Measurements from ENCODE around the gene PKP2.
"Not testable (repeated sequence)": the region's sequence is repeated elsewhere in the genome, so short reads cannot be mapped to it uniquely, and the experiment has no call there.

The PKP2 gene

DNA sequence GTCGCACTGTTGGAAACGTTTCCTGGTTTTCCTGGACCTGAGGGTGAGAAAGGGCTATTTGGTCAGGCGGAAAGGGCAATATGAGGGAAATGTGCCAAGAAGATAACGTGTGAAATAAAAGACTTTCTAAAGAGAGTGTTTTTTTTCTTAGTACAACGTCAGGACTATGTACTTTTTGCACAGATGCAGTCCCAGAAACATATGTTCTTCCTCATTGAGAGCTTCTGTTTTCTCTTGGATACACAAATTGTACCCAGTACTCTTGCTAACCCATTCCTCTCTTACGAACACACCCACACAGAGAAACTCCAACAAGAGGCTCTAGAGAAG is 669 bp upstream of the PKP2 start:
- DNase-seq, result no peak

DNA sequence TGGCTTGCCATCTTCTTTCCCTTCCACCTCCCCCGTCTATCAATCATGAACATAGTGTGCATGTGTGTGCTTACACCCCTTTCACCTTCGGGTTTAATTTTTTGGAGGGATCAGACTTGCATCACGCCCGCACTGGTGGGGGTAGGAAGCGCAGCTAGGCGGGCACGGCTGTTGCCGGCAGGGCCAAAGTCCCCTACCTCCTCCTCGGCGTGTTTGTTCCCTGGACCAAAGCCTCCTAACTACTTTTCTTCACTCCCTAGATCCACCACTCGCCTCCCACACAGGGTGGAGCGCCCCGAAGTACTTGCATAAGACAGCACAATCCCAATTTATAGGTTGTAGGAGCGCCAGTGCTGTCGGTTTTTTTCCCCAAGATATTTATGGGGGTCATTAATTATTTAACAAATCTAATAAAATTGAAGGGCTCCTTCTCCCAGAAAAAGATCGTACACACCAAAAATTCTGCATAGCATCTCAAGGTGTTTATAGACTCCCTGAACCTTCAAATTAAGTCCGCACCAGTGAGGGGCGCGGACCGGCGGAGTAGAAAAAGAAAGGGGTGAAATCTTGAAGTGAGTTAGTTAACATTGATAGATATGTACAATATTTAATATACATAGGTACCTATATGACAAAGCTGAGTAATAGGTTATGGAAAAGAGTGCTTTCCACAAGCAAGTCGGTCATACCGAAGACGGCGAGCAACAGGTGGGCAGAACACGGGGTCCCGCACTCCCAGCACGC is 717 bp downstream of the PKP2 start:
- DNase-seq, result peak in 1 of 56 donors; percentile 4

DNA sequence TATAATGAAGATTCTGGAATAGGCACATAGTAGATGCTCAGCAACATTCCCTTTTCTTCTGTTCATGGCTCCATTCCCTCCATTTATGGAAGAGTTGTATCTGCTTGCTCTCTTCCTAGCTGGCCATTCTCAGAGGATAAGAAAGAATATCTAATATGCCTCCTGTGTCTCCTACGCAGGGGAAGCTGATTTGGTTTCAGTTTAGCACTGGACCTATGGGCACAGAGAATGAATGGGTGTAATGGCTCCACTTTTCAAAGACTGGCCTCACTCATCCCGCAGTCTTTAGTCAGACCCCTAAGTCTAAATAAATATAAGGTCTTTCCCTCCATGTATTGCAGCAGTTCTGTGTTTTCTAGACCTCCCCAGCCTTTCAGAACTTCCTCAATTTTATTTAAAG is 2.0 kb downstream of the PKP2 start:
- no peak for DNase-seq

DNA sequence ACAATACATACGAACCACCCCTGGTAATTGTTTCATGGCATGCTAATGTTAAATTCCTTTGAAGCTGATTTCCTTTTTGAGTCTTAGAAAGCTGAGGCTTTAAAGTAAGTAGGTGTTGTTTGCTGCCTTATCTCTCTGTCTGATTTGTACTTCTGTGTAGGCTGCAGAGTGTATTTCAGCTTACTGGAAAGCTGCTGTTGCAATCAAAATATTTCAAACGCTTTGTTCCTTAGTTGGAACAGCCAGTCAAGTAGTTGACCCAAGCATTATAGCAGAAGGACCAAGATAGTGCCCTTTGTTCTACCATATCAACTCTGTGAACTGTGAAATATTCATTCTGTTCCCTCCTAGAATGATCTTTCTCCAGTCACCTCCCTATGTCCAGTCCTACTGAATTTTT is 3.1 kb downstream of the PKP2 start:
- DNase-seq, result no peak

DNA sequence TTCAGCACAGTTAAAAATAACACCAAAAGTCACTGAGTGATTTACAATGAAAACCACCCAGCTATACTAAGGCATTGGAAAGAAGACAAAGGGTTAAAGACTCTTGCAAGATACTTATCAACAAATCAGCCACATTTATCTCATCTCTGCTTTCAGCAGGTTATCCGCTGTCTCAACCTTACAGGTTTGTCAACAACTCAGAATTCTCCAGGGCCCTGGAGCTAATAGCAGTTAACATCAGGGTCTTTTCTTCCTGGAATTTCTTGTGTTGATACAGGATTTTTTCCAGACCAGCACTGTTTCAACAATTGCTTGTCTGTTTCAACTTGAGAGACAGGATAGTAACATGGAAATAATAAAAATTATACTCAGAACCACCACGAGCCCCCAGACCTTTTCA is 3.5 kb downstream of the PKP2 start:
- no peak for DNase-seq

DNA sequence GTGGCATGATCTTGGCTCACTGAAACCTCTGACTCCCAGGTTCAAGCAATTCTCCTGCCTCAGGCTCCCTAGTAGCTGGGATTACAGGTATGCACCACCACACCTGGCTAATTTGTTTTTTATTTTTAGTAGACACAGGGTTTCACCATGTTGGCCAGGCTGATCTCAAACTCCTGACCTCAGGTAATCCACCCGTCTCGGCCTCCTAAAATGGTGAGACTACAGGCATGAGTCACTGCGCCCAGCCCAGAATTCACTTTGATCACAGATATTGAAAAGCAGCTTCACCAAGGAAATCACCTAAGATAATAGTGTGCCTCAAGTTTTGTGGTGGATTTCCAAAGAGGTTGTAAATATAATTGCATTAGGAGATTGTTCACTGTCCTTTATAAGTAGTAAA is 4.2 kb downstream of the PKP2 start:
- DNase-seq, result not testable (repeated sequence)

DNA sequence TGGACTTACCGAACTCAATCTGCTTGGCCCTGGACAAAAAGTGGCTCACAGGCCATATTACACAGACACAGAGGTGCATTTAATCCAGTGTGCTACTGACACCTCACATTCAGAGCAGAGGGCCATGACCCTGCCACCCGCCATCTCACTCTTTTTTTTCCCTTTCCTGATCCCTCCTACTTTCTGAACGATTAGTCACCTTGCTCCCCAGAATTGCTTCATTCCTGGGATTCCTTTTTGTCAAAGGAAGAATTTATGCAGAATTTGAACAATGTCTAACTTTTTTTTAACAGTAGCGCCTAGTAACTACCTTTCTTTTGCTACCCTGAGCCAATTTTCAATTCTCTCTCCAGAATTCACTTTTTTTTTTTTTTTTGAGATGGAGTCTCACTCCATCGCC is 4.6 kb downstream of the PKP2 start:
- DNase-seq, result no peak

DNA sequence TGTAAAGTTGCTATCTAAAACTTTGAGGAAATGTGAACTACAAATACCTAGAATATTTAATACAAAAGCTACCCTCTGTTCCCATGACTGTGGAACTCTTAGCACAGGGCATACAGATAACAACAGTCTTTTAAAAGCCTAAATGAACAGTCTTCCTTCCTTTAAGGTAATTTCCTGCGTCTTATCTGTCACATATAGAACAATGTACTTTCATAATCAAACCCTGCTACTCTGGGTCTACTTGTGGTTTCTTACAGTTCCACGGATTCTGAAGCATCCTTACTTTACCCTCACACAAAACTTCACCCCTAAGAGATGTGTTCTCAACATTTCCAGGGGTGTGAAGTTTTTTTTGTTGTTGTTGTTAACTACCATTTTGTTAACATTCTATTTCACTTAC is 5.1 kb downstream of the PKP2 start:
- DNase-seq, result no peak

DNA sequence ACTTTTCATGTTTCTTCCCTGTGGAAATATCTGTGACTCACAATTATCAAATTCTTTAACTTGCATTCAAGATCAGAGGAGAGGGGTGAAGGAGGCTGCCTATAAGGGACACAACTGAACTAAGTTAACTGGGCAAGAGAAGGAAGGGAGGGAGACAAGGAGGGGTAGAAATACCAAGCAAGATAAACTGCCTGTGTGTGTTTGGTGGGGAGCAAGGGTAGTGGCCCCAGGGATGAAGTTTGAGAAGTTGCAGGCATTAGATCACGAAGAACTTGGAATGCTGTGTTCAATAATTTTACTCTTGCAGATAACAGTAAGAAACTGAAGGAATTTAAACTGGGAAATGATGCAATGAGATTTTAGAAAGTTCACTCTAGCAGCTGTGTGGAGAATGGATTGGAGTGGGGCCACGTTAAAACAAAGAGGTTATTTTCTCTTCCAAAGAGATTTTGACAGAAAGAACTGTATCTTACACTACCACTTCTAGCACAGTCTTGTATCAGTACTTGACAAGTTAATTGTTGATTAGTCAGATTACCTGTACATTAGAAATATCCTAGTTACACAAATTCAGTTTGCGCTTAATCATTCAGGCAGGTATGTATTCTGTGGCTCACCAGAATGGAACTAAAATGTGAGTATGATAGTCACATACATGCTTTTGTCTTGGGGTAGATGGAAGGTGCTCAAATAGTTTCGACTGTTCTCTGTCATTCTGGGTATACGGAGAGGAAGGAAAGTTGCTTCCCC is 7.4 kb downstream of the PKP2 start:
- DNase-seq, result no peak

DNA sequence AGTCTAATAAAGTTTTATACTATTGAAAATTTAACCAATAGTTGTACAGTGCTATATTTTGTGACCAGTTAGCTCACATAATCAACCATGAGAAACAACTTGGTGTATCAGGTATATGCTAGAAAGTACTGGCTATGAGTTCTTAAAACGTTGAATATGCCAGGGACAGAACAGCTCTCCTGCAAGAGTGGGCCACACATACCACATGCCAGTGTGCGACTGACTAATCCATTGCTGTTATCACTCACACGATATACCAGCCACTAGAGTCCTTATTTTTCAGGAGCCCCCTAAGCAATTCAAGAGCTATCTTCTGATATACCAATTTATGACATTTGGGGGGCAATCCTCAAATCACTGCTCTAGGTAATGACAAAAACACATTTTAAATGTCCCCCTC is 9.5 kb downstream of the PKP2 start:
- DNase-seq, result no peak

DNA sequence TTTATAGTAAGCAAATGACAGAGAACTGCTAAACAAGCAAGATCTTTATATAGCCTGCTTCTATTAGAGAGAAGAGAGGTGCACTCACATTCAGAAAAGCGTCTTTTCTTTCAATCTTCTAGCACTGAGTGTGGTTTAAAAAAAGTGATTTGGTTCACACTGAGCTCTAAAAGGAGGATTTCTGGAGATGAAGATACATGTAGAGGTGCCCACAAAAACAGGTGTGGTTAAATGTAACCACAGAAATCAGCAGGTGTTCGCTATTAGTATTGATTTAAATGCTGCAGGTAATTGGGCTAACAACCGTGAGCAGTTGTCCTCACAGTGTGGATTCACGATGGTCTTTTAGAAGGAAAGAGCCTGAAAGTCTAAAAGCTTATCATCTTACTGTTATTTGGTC is 10.7 kb downstream of the PKP2 start:
- DNase-seq, result no peak

DNA sequence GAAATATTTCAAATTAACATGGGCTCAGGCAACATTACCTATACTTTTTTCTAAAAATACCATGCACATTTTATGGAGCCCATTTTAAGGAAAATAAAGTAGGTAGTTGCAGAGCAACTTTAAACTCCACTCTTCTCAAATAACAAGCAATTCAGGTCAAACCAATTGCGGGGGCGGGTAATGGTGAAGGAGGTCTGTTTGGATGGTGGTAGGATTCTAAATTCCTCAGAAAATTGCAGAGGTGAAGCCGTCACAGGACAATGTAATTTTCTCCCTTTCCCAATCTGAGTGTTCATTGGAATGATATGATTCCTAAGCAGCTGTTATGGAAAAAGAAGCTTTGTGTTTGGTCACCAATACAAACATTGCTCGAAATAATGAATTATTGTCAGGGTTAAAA is 11.6 kb downstream of the PKP2 start:
- DNase-seq, result no peak

DNA sequence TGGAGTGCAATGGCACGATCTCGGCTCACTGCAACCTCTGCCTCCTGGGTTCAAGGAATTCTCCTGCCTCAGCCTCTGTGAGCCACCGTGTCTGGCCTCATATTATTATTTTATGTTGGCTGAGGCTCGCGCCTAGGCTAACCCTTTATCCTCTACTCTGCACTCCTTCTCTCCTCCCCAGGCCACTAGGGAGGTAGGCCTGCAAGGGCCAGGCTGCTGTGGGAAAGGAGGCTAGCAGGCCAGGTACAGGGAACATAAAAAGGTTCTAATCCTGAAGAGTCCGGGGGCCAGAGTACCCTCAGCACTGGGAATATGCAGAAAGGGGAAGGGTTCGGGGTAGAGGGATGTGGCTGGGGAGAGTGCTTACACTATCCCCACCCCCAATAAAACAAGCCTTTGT is 14.9 kb downstream of the PKP2 start:
- no peak for DNase-seq

DNA sequence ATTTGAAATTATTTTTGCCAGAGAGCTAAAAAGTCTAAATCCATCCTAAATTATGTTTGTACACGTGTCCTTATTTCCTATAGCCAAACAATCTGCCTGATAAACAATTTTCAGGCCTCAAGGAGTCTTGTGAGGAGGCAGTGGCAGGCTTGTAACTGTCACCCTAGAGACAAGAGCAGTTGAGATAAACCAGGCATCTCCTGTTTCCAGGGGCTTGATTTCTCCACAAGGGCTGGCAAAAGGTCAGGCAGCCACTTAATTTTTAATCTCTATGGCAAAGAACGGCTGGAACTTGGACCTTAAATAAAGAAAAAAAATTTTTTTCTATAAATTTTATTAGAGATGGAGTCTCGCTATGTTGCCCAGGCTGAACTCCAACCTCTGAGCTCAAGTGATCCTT is 15.5 kb downstream of the PKP2 start:
- DNase-seq, result no peak

DNA sequence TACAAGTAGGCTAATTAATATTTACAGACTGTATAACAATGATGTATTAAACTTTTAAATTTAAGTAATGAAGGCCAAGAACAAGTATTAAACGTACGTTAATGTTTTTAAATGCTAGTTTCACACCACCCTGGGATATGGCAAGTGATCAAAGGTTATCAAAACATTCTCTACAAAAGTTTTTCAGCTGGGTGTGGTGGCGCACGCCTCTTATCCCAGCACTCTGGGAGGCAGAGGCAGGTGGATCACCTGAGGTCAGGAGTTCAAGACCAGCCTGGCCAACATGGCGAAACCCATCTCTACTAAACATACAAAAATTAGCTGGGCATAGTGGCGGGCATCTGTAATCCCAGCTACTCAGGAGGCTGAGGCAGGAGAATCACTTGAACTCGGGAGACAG is 17.5 kb downstream of the PKP2 start:
- DNase-seq, result not testable (repeated sequence)

DNA sequence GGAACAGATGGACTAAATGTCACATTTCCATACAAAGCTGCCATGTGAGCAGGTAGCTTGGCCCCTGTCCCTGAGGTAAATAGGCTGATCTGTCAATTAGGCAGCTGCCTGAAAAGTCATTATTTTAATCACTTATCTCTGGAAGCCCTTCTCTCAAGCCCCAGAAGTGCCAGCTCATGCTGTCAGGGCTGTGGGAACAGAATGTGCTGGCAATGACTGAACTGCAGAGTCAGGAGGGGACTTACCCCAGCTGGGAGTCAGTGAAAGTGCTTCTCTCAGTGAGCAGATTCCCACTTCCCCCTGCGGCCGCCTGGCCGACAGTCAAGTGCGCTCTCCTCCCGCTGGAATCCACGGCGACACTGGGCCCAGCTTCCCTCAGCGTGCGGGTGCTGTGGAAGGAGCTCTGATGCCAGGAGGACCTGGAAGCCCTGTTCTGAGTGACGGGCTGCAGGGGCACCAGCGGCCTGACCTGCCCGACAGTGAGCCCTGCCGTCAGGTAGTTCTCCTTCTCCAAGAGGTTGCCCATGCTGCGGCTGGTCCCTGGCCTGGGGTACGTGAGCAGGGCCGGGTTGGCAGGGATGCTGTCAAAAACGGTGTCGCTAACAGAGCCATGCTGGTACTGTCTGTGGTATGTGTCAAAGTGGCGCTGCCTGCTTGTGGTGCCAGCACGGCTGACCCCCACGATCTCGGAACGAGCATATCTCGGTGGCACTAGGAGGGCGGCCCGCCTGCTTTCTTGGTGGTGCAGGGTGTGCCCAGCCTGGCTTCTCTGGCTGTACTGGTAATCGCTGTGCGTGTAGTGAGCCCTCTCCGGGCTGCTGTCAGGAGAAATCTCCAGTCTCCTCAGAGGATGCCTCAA is 18.7 kb downstream of the PKP2 start:
- DNase-seq, result peak in 14 of 56 donors; percentile 4 to 47 (median 16)

DNA sequence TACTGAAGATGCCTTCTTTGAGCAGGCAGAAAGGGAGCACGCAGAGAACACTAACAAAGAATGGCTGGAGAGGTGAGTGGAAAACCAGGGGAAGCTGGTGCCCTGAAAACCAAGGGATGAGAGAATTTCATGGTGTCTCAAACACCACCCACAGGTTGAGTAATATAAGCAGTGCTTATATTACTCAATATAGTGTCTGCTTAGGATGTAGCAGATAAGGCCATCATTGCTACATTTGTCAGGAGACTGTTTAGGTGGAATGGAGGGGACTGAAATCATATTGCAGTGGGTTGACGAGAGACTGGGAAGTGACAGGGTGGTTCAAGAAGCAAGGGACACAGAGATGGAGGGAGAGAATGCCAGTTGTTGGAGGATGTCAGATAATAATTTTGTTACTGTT is 20.6 kb downstream of the PKP2 start:
- DNase-seq, result no peak

DNA sequence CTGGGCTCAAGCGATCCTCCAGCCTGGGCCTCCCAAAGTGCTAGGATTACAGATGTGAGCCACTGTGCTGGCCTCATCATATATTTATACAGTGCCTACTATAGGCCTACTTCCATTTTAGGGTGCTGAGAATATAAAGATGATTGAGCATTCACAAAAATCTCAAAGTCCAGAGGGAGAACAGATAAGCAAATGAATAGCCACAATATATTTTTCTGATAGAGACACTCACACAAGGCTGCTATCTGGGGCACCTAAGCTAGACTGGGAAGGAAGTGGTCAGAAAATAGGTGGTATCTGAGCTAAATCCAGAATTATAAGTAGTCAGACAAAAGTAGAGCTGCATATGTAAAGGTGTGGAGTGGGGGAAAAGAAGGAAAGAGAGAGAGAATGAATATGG is 21.6 kb downstream of the PKP2 start:
- DNase-seq, result no peak

DNA sequence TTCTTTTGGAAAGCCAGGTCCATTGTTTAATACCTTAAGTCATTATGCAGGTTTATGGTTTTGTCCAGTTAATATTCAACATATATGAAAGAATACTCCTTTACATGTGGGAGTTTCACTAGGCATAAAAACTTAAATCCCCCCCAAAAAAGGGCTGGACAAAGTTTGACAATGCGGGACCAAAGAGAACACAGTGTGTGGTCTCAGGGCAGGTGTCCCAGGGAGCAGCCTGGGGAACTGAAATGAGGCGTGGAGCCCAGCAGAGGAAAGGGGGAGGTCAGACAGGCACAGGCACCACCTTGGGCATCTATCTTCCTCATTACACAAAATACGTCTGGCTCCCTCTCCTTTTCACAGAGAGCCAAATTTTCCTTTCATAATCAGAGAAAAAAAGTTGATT is 22.5 kb downstream of the PKP2 start:
- no peak for DNase-seq

DNA sequence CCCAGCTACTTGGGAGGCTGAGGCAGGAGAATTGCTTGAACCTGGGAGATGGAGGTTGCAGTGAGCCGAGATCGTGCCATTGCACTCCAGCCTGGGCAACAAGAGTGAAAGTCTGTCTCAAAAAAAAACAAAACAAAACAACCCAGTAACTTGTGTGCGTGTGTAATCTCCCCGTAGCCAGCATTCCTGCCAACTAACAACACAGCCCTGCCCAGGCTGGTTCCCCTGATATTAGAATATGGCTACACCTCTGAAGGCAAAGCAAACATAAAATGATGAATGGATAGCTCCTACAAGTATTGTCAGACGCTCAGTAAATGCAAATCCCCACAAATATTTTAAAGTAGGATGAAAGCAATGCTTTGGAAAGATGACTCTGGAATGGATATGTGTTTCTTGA is 24.2 kb downstream of the PKP2 start:
- DNase-seq, result not testable (repeated sequence)

DNA sequence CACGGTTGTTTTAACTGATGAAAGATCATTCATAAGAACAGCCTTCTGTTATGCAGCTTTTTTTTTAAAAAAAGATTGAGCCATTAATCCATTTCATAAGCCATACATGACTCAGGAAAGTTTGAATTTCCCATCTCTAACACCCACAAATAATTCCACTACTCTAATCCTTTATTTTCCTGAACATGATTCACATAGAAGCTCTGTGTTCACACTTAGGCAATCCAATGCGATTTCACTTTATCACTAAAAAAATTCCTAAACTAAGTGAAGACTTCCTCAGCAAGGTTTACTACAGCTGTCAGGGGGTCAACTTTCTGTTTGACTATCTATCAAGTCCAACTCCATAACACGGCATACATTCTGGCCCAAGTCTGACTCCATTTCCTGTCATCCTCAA is 25.9 kb downstream of the PKP2 start:
- no peak for DNase-seq

DNA sequence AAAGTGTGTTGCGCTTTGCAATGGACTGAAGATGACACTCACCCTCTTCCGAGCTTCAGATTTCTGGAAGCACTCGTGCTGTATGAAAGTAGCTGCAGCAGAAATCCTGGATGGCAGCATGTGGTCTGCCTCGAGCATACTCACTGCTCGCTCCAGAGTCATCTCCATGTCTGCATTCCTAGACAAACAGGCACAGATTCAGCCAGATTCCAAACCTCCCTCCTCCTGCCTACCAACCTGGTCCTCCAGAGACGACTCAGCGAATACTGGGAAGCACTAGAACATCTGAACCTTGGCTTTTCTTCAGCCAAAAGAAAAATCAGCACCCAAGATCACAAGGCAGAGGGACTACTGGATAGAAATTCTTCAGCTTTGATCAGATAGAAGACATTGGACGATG is 27.7 kb downstream of the PKP2 start:
- DNase-seq, result no peak
